T-helper 2 cell treated with Interferon-gamma antibody and Interleukin-4, amounts not matched to agents 5 μg/mL and 100 μg/mL, for 36 hours (primary cell): ENCODE results near the gene NUP58.

Source experiments
- DNase-seq: peaks from one replicate; pipeline ENCODE4 v3.0.0; 2021; ENCODE audit warnings: low spot score
- H3K27ac Mint-ChIP-seq: one replicate; pipeline ENCODE4 v1.8.0; 2021; ENCODE audit warnings: mild to moderate bottlenecking, mixed read lengths
- H3K27me3 Mint-ChIP-seq: one replicate; pipeline ENCODE4 v1.8.0; 2021; ENCODE audit warnings: low read depth, mixed read lengths
- H3K36me3 Mint-ChIP-seq: one replicate; pipeline ENCODE4 v1.8.0; 2021; ENCODE audit warnings: low read depth, mixed read lengths
- H3K4me1 Mint-ChIP-seq: one replicate; pipeline ENCODE4 v1.8.0; 2021; ENCODE audit warnings: low read depth, mixed read lengths
- H3K4me3 Mint-ChIP-seq: one replicate; pipeline ENCODE4 v1.8.0; 2022; ENCODE audit warnings: mild to moderate bottlenecking, moderate library complexity, mixed read lengths
- H3K9me3 Mint-ChIP-seq: one replicate; pipeline ENCODE4 v1.8.0; 2021; ENCODE audit warnings: mixed read lengths

The NUP58 gene

DNA sequence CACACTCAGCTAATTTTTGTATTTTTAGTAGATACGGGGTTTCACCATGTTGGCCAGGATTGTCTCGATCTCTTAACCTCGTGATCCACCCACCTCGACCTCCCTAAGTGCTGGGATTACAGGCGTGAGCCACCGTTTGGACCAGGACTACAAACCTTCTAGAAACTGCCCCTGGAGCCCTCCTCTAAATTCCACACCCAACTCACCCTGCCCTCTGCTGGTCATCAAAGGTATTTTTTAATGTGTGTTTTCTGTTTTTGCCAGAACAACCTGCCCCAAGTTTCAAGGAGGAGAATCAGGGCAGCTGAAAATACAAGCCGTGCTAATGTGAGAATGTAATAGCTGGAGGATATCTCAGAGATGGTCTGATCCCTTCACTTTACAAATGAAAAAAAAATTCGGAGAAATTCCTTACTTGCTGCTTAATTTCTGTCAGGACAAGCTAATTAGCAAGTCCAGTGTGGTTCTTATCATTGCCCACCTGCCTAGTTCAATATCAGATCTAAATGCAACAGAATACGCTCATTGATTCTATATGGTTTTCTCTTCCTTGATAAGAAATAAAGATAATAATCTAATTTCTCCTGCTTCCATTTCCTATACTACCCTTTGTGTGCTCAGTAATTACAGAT lies 74.4 kb downstream of the NUP58 start:
- H3K36me3 Mint-ChIP-seq: no peaks in the 10 kb centered on the region
- H3K9me3 Mint-ChIP-seq: no peaks in the 10 kb centered on the region
- DNase-seq: no peak
- H3K4me1 Mint-ChIP-seq: peaks cover 6% of the 10 kb centered on the region
- H3K4me3 Mint-ChIP-seq: no peak overlapping the region
- H3K27ac Mint-ChIP-seq: no peak overlapping the region
- H3K27me3 Mint-ChIP-seq: peaks cover 60% of the 10 kb centered on the region

DNA sequence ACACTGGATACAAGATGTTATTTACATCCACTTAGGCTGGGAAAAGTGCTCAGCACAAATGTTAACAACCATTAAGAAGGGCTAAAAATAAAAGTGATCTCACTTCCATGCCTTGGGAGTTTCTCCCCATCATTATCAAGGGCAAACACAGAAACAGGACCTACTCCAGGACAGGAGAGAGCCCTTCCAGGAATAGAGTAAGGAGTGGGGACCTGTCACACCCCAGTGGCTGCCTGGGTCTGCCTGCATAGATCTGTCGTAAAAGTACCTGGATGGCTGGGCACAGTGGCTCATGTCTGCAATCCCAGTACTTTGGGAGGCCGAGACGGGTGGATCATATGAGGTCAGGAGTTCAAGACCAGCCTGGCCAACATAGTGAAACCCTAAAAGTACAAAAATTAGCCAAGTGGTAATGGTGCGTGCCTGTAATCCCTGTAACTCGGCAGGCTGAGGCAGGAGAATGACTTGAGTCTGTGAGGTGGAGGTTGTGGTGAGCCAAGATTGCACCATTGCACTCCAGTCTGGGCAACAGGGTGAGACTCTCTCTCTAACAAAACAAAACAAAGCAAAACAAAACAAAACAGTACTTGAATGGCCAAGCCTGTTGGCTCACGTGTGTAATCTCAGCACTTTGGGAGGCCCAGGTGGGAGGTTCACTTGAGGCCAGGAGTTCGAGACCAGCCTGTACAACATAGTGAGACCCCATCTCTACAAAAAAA lies 76.0 kb downstream of the NUP58 start:
- Mint-ChIP-seq H3K4me3 (no peak overlapping the region), H3K27ac (no peak overlapping the region), H3K36me3 (no peaks in the 10 kb centered on the region), H3K9me3 (no peaks in the 10 kb centered on the region), H3K4me1 (peaks cover 2% of the 10 kb centered on the region), H3K27me3 (peaks cover 60% of the 10 kb centered on the region)
- no peak for DNase-seq

- peaks cover 53% of the 10 kb centered on the region for H3K27me3 Mint-ChIP-seq
- no peak for DNase-seq
Measured at GRCh38 chr13:25378528-25378927, 77.1 kb downstream of the NUP58 start.

GRCh38 chr13:25379011-25379410 lies 77.6 kb downstream of the NUP58 start:
- H3K27me3 Mint-ChIP-seq: peaks cover 51% of the 10 kb centered on the region
- H3K27ac Mint-ChIP-seq: no peak overlapping the region
- H3K4me3 Mint-ChIP-seq: no peak overlapping the region
- no peaks in the 10 kb centered on the region for H3K36me3 Mint-ChIP-seq
- DNase-seq: no peak
- H3K9me3 Mint-ChIP-seq: no peaks in the 10 kb centered on the region
- no peaks in the 10 kb centered on the region for H3K4me1 Mint-ChIP-seq

More at GRCh38 chr13:25378528-25378927, 77.1 kb downstream of the NUP58 start:
- Mint-ChIP-seq H3K9me3 (no peaks in the 10 kb centered on the region), H3K27ac (no peak overlapping the region), H3K4me1 (no peaks in the 10 kb centered on the region), H3K36me3 (no peaks in the 10 kb centered on the region), H3K4me3 (no peak overlapping the region)

GRCh38 chr13:25380082-25380481 lies 78.7 kb downstream of the NUP58 start:
- H3K27ac Mint-ChIP-seq: no peak overlapping the region
- no peak overlapping the region for H3K4me3 Mint-ChIP-seq
- H3K36me3 Mint-ChIP-seq: no peaks in the 10 kb centered on the region
- H3K9me3 Mint-ChIP-seq: no peaks in the 10 kb centered on the region
- H3K27me3 Mint-ChIP-seq: peaks cover 51% of the 10 kb centered on the region
- H3K4me1 Mint-ChIP-seq: no peaks in the 10 kb centered on the region
- no peak for DNase-seq

DNA sequence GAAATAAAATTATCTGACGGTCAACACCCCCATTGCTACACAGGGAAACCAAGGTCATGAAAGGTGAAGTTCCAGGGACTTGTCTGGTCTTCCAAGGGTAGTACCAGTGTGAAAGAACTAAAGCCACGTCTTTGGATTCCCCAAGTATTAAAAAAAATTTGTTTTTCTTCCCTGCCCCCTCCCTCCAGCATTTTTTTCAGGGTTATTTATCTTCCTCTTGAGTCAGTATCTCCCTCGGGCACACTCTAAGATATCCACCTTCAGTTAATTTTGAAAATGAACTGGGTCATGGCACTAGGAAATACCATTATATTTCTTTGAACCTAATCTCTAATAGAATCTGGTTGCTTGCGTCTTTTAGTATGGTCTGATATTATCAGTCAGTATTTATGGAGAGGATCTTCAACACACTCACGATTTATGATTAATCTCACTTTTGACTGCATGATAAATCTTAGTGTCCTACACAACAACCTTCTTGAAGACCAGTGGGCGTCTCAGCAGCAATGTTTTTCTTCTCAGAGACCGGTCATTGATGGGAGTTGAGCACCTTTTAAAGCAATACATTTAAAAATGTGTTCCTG lies 79.4 kb downstream of the NUP58 start:
- no peaks in the 10 kb centered on the region for H3K36me3 Mint-ChIP-seq
- no peak overlapping the region for H3K27ac Mint-ChIP-seq
- H3K27me3 Mint-ChIP-seq: peaks cover 43% of the 10 kb centered on the region
- DNase-seq: no peak
- no peak overlapping the region for H3K4me3 Mint-ChIP-seq
- no peaks in the 10 kb centered on the region for H3K9me3 Mint-ChIP-seq
- no peaks in the 10 kb centered on the region for H3K4me1 Mint-ChIP-seq

DNA sequence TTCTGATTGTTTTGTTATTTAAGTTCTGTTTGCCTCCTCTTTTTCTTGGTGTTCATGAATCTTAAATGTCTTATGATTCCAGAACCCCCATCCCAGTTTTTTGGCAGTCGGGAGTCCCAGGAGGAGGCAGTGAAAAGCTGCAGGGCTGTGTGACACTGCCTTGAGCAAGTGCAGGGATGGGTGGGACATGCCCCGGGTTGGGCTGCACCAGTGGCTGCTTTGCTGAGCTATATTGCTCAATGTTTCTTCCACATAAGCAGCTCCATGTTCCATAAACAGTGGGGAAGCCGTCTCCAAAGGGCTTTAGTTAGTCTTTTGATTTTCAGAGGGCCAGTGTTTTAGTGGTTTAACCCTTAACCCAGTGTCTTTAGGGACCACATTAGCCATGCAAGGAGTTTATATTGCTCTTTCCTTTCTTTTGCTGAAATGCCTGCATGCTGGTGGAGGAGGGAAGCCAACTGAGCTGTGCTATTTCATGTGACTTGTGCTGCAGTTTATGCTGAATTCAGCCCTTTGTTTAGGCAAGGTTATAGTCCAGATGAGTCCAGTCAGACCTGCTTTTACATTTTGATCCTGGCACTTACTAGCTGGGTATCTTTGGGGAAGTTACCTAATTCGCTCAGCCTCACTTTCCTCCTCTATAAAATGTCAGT lies 83.5 kb downstream of the NUP58 start:
- DNase-seq: no peak
- no peak overlapping the region for H3K4me3 Mint-ChIP-seq
- H3K4me1 Mint-ChIP-seq: no peaks in the 10 kb centered on the region
- no peaks in the 10 kb centered on the region for H3K9me3 Mint-ChIP-seq
- H3K27ac Mint-ChIP-seq: no peak overlapping the region
- no peaks in the 10 kb centered on the region for H3K36me3 Mint-ChIP-seq
- H3K27me3 Mint-ChIP-seq: peaks cover 33% of the 10 kb centered on the region

GRCh38 chr13:25391932-25392331 lies 90.5 kb downstream of the NUP58 start:
- Mint-ChIP-seq H3K27me3 (peaks cover 5% of the 10 kb centered on the region), H3K36me3 (no peaks in the 10 kb centered on the region), H3K27ac (no peak overlapping the region), H3K4me1 (no peaks in the 10 kb centered on the region), H3K9me3 (no peaks in the 10 kb centered on the region), H3K4me3 (no peak overlapping the region)
- DNase-seq: no peak
